ENCODE measurements around the gene KIAA0513. TPM values are rescaled to one million over a fixed set of nuclear protein-coding genes. Genes with fewer than 3 reads are reported as not detected.

Gene KIAA0513
- total RNA-seq, 1 donor from 2014 or later, result 0.62 TPM

- intact Hi-C loops (cut with micrococcal nuclease), result no loop called here
- ATAC-seq (ENCODE audit: low read depth), result no peak
- CTCF ChIA-PET, result no interaction called here
- POLR2A ChIA-PET, result no interaction called here
- no peak for DNase-seq
- no peak for TF ChIP-seq CTCF (IDR thresholded peaks at IDR 0.05)
- peaks cover 3% of the 10 kb centered on the region for H3K4me1 Mint-ChIP-seq
- no peaks in the 10 kb centered on the region for H3K9me3 Mint-ChIP-seq
- no peaks in the 10 kb centered on the region for H3K36me3 Mint-ChIP-seq (ENCODE audit: low read depth)
- H3K27ac Mint-ChIP-seq, result no peak overlapping the region
- H3K4me3 Mint-ChIP-seq, result no peak overlapping the region
- peaks cover 6% of the 10 kb centered on the region for H3K27me3 Mint-ChIP-seq
Measured at GRCh38 chr16:85091522-85091910, 63.9 kb downstream of the KIAA0513 start.

GRCh38 chr16:85092309-85092708, 64.7 kb downstream of the KIAA0513 start:
- Mint-ChIP-seq H3K27me3 (peaks cover 6% of the 10 kb centered on the region), H3K9me3 (no peaks in the 10 kb centered on the region), H3K36me3 (ENCODE audit: low read depth) (no peaks in the 10 kb centered on the region), H3K27ac (no peak overlapping the region), H3K4me1 (no peaks in the 10 kb centered on the region), H3K4me3 (no peak overlapping the region)
- intact Hi-C loops (cut with micrococcal nuclease), result no loop called here
- POLR2A ChIA-PET, result no interaction called here
- ATAC-seq (ENCODE audit: low read depth), result no peak
- DNase-seq, result no peak
- CTCF ChIA-PET, result no interaction called here
- TF ChIP-seq CTCF (IDR thresholded peaks at IDR 0.05), result no peak

- Mint-ChIP-seq H3K36me3 (ENCODE audit: low read depth) (no peaks in the 10 kb centered on the region), H3K4me3 (no peak overlapping the region)
Measured at GRCh38 chr16:85092851-85093250, 65.3 kb downstream of the KIAA0513 start.

GRCh38 chr16:85093705-85094104, 66.1 kb downstream of the KIAA0513 start:
- Mint-ChIP-seq H3K9me3 (no peaks in the 10 kb centered on the region), H3K27ac (no peak overlapping the region), H3K27me3 (peaks cover 8% of the 10 kb centered on the region), H3K4me1 (no peaks in the 10 kb centered on the region), H3K4me3 (no peak overlapping the region), H3K36me3 (ENCODE audit: low read depth) (no peaks in the 10 kb centered on the region)
- ChIA-PET POLR2A (no interaction called here), CTCF (no interaction called here)
- no peak for DNase-seq
- intact Hi-C loops (cut with micrococcal nuclease), result no loop called here
- no peak for ATAC-seq (ENCODE audit: low read depth)
- TF ChIP-seq CTCF (IDR thresholded peaks at IDR 0.05), result no peak

More at GRCh38 chr16:85092851-85093250, 65.3 kb downstream of the KIAA0513 start:
- ChIA-PET POLR2A (no interaction called here), CTCF (no interaction called here)
- no peak for TF ChIP-seq CTCF (IDR thresholded peaks at IDR 0.05)
- intact Hi-C loops (cut with micrococcal nuclease), result no loop called here
- no peaks in the 10 kb centered on the region for H3K4me1 Mint-ChIP-seq
- ATAC-seq (ENCODE audit: low read depth) (no peak), DNase-seq (no peak)
- no peaks in the 10 kb centered on the region for H3K9me3 Mint-ChIP-seq
- H3K27ac Mint-ChIP-seq, result no peak overlapping the region
- peaks cover 9% of the 10 kb centered on the region for H3K27me3 Mint-ChIP-seq

- Mint-ChIP-seq H3K4me1 (no peaks in the 10 kb centered on the region), H3K27me3 (peaks cover 6% of the 10 kb centered on the region), H3K27ac (no peak overlapping the region), H3K4me3 (no peak overlapping the region), H3K9me3 (no peaks in the 10 kb centered on the region), H3K36me3 (ENCODE audit: low read depth) (no peaks in the 10 kb centered on the region)
- CTCF ChIA-PET, result no interaction called here
- intact Hi-C loops (cut with micrococcal nuclease), result no loop called here
- ATAC-seq (ENCODE audit: low read depth), result no peak
- no peak for TF ChIP-seq CTCF (IDR thresholded peaks at IDR 0.05)
- DNase-seq, result no peak
- POLR2A ChIA-PET, result no interaction called here
Measured at GRCh38 chr16:85094176-85094805, 66.7 kb downstream of the KIAA0513 start.
